PC-9 (cell line): ENCODE measurements around the gene LBX2. TPM values are rescaled to one million over a fixed set of nuclear protein-coding genes. Genes with fewer than 3 reads are reported as not detected.
A peak's percentile ranks its signal among the peaks of the same experiment; 100 is the strongest.

Experiments
- BruUV-seq: library from RNA; stranded (reverse); fragments of 400-500 nt; replicated peaks from 2 replicates; lab custom pipeline; 2021; lab: Mats Ljungman, UMichigan
- CTCF ChIA-PET: fragments of 300-600 bp; sonication (Branson Sonifier 250); formaldehyde crosslinking; loops from one replicate; lab custom pipeline; 2022; ENCODE audit warnings: antibody characterized with exemption; lab: Charles Lee
- POLR2A ChIA-PET: fragments of 300-600 bp; sonication (Branson Sonifier 250); formaldehyde crosslinking; loops from one replicate; lab custom pipeline; 2022; ENCODE audit warnings: antibody characterized with exemption; ENCODE audit not compliant: unreplicated experiment; lab: Charles Lee
- DNase-seq, 2 experiments: peaks; one replicate each; pipeline versions ENCODE4 v3.0.0 to v3.0.0-alpha.2; 2015 to 2022; ENCODE audit warnings: mixed read lengths in 1 of 2
- H2AFZ ChIP-seq: fragments of 200-600 bp; sonication (generic); 2 replicates; pipeline ENCODE4 v1.8.1; 2017; ENCODE audit warnings: antibody characterized with exemption
- H3F3A ChIP-seq: fragments of 200-600 bp; sonication (generic); 2 replicates; pipeline ENCODE4 v1.8.1; 2017; ENCODE audit warnings: antibody characterized with exemption, mild to moderate bottlenecking, low read depth; ENCODE audit not compliant: insufficient read depth
- H3K27ac ChIP-seq: fragments of 200-600 bp; sonication (generic); 2 replicates; pipeline ENCODE4 v1.6.1; 2016; ENCODE audit warnings: mixed run types
- H3K27me3 ChIP-seq: fragments of 200-600 bp; sonication (generic); 2 replicates; pipeline ENCODE4 v1.6.1; 2016; ENCODE audit warnings: low read depth, mixed run types; ENCODE audit not compliant: insufficient read depth
- H3K36me3 ChIP-seq: fragments of 200-600 bp; sonication (generic); 2 replicates; pipeline ENCODE4 v1.6.1; 2016; ENCODE audit warnings: low read depth, mixed run types
- H3K4me1 ChIP-seq: fragments of 200-600 bp; sonication (generic); replicated peaks from 2 replicates; pipeline ENCODE4 v1.6.1; 2016; ENCODE audit warnings: mixed run types; ENCODE audit not compliant: insufficient read depth
- H3K4me2 ChIP-seq: fragments of 200-600 bp; sonication (generic); 2 replicates; pipeline ENCODE4 v1.6.1; 2017; ENCODE audit warnings: mixed run types
- H3K4me3 ChIP-seq: fragments of 200-600 bp; sonication (generic); 2 replicates; pipeline ENCODE4 v1.6.1; 2016; ENCODE audit warnings: mixed run types
- H3K79me2 ChIP-seq: fragments of 200-600 bp; sonication (generic); 2 replicates; pipeline ENCODE4 v1.6.1; 2017; ENCODE audit warnings: low read depth, mixed run types
- H3K9me2 ChIP-seq: fragments of 200-600 bp; sonication (generic); 2 replicates; pipeline ENCODE4 v1.8.1; 2017; ENCODE audit warnings: mild to moderate bottlenecking; ENCODE audit not compliant: insufficient read depth
- H3K9me3 ChIP-seq: fragments of 200-600 bp; sonication (generic); 2 replicates; pipeline ENCODE4 v1.8.1; 2016; ENCODE audit warnings: low read depth; ENCODE audit not compliant: insufficient read depth
- H4K20me1 ChIP-seq: fragments of 200-600 bp; sonication (generic); 2 replicates; pipeline ENCODE4 v1.8.1; 2017; ENCODE audit not compliant: insufficient read depth
- EZH2 ChIP-seq: fragments of 200-600 bp; sonication (generic); IDR thresholded peaks from 2 replicates; pipeline ENCODE4 v1.8.0; 2017; ENCODE audit warnings: antibody characterized with exemption, low read depth
- intact Hi-C: fragments of 100-400 bp; cut with micrococcal nuclease; formaldehyde crosslinking; loops from one replicate; pipeline ENCODE4 v1.10.0; 2022; ENCODE audit not compliant: unreplicated experiment
- total RNA-seq: library from RNA; stranded (reverse); gene quantifications from 2 replicates; pipeline ENCODE4 v1.2.3, GENCODE V29; 2021
- TF ChIP-seq, protein P1 (sequence below): fragments of 200-600 bp; sonication (generic); conservative IDR thresholded peaks from 2 replicates; pipeline ENCODE4 v1.6.1; 2017; ENCODE audit warnings: mixed run types, antibody characterized with exemption, mild to moderate bottlenecking, moderate library complexity

Gene LBX2
- total RNA-seq, 1 experiment from 2014 or later: 0.76 TPM

DNA sequence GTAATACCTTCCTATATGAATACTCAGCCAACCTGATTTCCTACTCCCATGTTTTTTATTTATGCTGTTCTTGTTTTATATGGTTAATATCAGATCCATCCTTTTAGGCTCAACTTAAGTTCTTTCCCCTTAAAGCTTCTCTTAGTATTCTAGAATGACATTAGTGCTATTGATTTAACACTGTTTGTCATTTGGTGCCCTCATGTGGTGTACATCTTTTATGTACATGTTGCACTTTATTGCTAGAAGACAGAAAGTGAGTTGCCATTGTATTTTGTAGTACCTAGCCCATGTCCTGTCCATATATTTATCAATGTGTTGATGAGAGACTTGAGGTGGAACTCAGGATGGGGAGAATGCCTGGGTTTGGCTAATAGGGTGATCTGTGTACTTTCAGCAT is 32.8 kb upstream of the LBX2 start:
- Histone ChIP-seq H3K4me1 (peaks cover 18% of the 10 kb centered on the region), H3K79me2 (peaks cover 32% of the 10 kb centered on the region), H3K27ac (no peak overlapping the region), H3K9me2 (no peaks in the 10 kb centered on the region), H4K20me1 (peaks cover 9% of the 10 kb centered on the region; the same call in 1 of the 2 replicates), H3K4me3 (no peak overlapping the region), H3F3A (peaks cover 12% of the 10 kb centered on the region; the same call in 1 of the 2 replicates), H3K9me3 (no peaks in the 10 kb centered on the region), H3K27me3 (no peaks in the 10 kb centered on the region), H3K36me3 (peaks cover 7% of the 10 kb centered on the region; the same call in 1 of the 2 replicates), H3K4me2 (no peak overlapping the region; the same call in 1 of the 2 replicates), H2AFZ (no peak overlapping the region)
- no peak for TF ChIP-seq EZH2
- TF ChIP-seq, protein P1, sequence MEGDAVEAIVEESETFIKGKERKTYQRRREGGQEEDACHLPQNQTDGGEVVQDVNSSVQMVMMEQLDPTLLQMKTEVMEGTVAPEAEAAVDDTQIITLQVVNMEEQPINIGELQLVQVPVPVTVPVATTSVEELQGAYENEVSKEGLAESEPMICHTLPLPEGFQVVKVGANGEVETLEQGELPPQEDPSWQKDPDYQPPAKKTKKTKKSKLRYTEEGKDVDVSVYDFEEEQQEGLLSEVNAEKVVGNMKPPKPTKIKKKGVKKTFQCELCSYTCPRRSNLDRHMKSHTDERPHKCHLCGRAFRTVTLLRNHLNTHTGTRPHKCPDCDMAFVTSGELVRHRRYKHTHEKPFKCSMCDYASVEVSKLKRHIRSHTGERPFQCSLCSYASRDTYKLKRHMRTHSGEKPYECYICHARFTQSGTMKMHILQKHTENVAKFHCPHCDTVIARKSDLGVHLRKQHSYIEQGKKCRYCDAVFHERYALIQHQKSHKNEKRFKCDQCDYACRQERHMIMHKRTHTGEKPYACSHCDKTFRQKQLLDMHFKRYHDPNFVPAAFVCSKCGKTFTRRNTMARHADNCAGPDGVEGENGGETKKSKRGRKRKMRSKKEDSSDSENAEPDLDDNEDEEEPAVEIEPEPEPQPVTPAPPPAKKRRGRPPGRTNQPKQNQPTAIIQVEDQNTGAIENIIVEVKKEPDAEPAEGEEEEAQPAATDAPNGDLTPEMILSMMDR: peak; percentile 69
- peak in 1 of 2 experiments; percentile 62 for DNase-seq
- no TSS peak for BruUV-seq
- ChIA-PET POLR2A (interaction anchor here (0.6 kb wide), 1 partner anchor 51 kb away, joined by 3 read pairs; no protein-coding TSS in a partner anchor), CTCF (interaction anchor here (0.8 to 1.2 kb wide), 3 partner anchors 13 to 282 kb away, joined by 3 to 6 read pairs (median 3); no protein-coding TSS in a partner anchor)
- intact Hi-C loops: loop anchor here (5.0 kb wide), 3 partner anchors 55 to 265 kb away; no protein-coding TSS in a partner anchor

DNA sequence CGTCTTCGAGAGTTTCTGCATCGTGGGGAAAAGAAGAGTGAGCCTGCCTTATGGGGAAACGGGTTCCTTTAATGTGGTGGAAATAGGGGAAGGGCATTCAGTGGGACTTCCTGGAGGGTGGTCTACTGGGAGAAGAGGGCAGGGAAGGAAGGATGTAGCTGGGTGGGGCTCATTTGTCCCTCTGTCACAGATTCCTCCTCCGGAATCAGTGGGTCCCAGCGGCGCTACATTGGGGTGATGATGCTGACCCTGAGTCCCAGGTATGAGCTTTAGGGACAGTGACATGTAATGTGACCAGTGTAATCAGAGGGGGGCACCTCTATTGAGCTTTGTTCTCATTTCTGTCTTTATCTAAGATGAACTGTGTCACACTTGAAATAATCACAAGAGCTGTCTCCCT is 32.3 kb upstream of the LBX2 start:
- intact Hi-C loops: loop anchor here (5.0 kb wide), 3 partner anchors 56 to 264 kb away; no protein-coding TSS in a partner anchor
- no TSS peak for BruUV-seq
- Histone ChIP-seq H3K36me3 (peaks cover 13% of the 10 kb centered on the region), H3K27me3 (no peaks in the 10 kb centered on the region), H4K20me1 (peaks cover 9% of the 10 kb centered on the region; the same call in 1 of the 2 replicates), H2AFZ (no peak overlapping the region), H3F3A (peaks cover 12% of the 10 kb centered on the region; the same call in 1 of the 2 replicates), H3K27ac (no peak overlapping the region), H3K79me2 (peaks cover 37% of the 10 kb centered on the region), H3K4me1 (peaks cover 18% of the 10 kb centered on the region), H3K4me3 (no peak overlapping the region), H3K9me3 (no peaks in the 10 kb centered on the region), H3K9me2 (no peaks in the 10 kb centered on the region), H3K4me2 (peak overlapping the region; percentile 84; the same call in 1 of the 2 replicates)
- POLR2A ChIA-PET: interaction anchor here (0.6 kb wide), 1 partner anchor 50 kb away, joined by 3 read pairs; no protein-coding TSS in a partner anchor
- DNase-seq: no peak
- TF ChIP-seq, protein P1: no peak
- TF ChIP-seq EZH2: no peak
- CTCF ChIA-PET: interaction anchor here (0.8 to 1.2 kb wide), 3 partner anchors 13 to 282 kb away, joined by 3 to 6 read pairs (median 3); no protein-coding TSS in a partner anchor

DNA sequence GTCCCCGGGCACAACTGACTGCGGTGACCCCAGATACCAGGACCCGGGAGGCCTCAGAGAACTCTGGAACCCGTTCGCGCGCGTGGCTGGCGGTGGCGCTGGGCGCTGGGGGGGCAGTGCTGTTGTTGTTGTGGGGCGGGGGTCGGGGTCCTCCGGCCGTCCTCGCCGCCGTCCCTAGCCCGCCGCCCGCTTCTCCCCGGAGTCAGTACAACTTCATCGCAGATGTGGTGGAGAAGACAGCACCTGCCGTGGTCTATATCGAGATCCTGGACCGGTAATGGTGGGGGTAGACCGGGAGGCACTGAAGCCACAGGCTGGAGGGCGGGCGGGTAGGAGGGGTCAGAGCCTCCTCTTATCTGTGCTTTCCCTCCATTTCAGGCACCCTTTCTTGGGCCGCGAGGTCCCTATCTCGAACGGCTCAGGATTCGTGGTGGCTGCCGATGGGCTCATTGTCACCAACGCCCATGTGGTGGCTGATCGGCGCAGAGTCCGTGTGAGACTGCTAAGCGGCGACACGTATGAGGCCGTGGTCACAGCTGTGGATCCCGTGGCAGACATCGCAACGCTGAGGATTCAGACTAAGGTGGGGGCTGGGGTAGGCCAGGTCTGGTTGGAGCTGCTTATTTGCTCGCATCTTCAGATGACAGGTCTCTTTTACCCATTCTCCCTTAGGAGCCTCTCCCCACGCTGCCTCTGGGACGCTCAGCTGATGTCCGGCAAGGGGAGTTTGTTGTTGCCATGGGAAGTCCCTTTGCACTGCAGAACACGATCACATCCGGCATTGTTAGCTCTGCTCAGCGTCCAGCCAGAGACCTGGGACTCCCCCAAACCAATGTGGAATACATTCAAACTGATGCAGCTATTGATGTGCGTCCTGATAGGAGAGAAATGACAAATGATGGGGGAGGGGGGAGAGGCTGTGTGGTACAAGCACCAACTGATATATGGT is 31.1 kb upstream of the LBX2 start:
- Histone ChIP-seq H3F3A (peaks cover 12% of the 10 kb centered on the region; the same call in 1 of the 2 replicates), H3K4me3 (peak overlapping the region; percentile 93), H4K20me1 (peaks cover 9% of the 10 kb centered on the region; the same call in 1 of the 2 replicates), H3K27ac (no peak overlapping the region), H3K79me2 (peaks cover 37% of the 10 kb centered on the region), H3K9me3 (no peaks in the 10 kb centered on the region), H2AFZ (peak overlapping the region; percentile 94), H3K9me2 (no peaks in the 10 kb centered on the region), H3K36me3 (peaks cover 18% of the 10 kb centered on the region), H3K27me3 (no peaks in the 10 kb centered on the region), H3K4me2 (peak overlapping the region; percentile 84), H3K4me1 (peaks cover 18% of the 10 kb centered on the region)
- POLR2A ChIA-PET: interaction anchor here (0.7 kb wide), 2 partner anchors 85 to 330 kb away, joined by 4 read pairs; no protein-coding TSS in a partner anchor
- CTCF ChIA-PET: interaction anchor here (0.5 to 0.6 kb wide), 2 partner anchors 21 to 59 kb away, joined by 4 to 8 read pairs; no protein-coding TSS in a partner anchor
- peak in 1 of 2 experiments; percentile 20 for DNase-seq
- TF ChIP-seq, protein P1: no peak
- TF ChIP-seq EZH2: no peak
- intact Hi-C loops: loop anchor here (5.0 kb wide), 3 partner anchors 57 to 263 kb away; no protein-coding TSS in a partner anchor
- BruUV-seq: no TSS peak
